Cardiac septum (tissue), 1 donor: ENCODE data around the gene TBC1D22B. TPM values are rescaled to one million over a fixed set of nuclear protein-coding genes. Genes with fewer than 3 reads are reported as not detected.
"Not testable (repeated sequence)": the region's sequence is repeated elsewhere in the genome, so short reads cannot be mapped to it uniquely, and the experiment has no call there.

Source experiments
- DNase-seq: peaks from one replicate; pipeline ENCODE4 v3.0.0-alpha.2; 2020; ENCODE audit warnings: low spot score
- intact Hi-C: fragments of 100-400 bp; cut with DNase I; formaldehyde crosslinking; loops from one replicate; pipeline ENCODE4 v1.14.0; 2022
- total RNA-seq: library from RNA; stranded (reverse); fragmentation: NEBNext Ultra II Directional; extraction: Animal tissue kit (Norgen Biotek cat#: 25700); gene quantifications from one replicate; pipeline ENCODE4 v1.2.1, GENCODE V29; 2021
- donor health status: DM: no; HTN: no; CAD: no.

Gene TBC1D22B
- total RNA-seq, 1 donor from 2014 or later, result 9.1 TPM

- intact Hi-C loops, result no loop called here
- DNase-seq, result no peak
Observed at GRCh38 chr6:37288247-37288646, 30.7 kb downstream of the TBC1D22B start.

GRCh38 chr6:37289931-37290330, 32.4 kb downstream of the TBC1D22B start:
- intact Hi-C loops, result no loop called here
- no peak for DNase-seq

GRCh38 chr6:37293426-37293825, 35.9 kb downstream of the TBC1D22B start:
- intact Hi-C loops, result no loop called here
- DNase-seq, result no peak

GRCh38 chr6:37297637-37298036, 40.1 kb downstream of the TBC1D22B start:
- not testable (repeated sequence) for DNase-seq

GRCh38 chr6:37298958-37299357, 41.4 kb downstream of the TBC1D22B start:
- intact Hi-C loops, result no loop called here
- DNase-seq, result no peak

More at GRCh38 chr6:37297637-37298036, 40.1 kb downstream of the TBC1D22B start:
- intact Hi-C loops, result not testable (repeated sequence)

DNA sequence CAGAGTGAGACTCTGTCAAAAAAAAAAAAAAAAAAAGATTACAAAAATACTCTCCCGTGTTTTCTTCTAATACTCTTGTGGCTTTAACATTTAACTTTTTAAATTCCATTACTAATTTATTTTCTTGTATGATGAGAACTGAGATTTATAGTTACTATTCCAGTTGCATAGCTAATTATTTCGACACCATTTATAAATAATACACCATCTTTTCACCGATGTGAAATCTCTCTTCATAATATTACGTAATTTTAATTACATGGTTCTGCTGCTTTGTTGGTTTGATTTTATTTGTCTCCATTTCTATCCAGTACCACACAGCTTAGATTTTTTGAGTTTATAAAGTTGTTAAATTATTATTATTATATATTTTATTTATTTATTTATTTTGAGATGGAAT, 42.4 kb downstream of the TBC1D22B start:
- intact Hi-C loops, result no loop called here
- DNase-seq, result no peak

DNA sequence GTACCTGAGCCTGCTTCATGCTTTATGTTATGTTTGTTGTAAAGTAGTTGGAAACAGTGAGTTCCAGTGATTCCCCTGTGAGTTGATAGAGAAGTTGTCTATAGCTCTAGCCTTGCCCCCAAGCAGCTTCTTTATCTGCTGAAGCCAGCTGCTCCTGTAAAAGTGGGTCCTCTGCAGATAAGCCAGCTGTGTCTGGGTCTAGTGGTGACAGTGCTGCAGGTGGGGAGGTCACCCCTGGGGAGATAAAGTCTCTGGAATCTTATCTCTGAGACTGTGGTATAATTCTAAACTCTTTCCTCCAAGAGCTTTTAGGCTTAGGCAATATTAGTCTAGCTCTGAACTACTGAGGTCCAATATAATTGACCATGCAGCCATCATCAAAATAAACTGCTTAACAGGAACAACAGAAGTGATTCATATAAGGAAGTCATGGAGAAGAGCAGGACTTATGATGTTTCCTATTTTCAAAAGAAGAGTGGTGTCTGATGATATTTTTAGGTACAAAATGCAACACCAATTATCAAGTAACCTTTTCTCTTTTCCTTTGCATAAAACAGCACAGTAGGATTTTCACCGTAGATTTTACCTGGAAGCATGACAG, 44.6 kb downstream of the TBC1D22B start:
- intact Hi-C loops, result no loop called here
- DNase-seq, result no peak

- intact Hi-C loops, result no loop called here
- no peak for DNase-seq
Observed at GRCh38 chr6:37303091-37303660, 45.6 kb downstream of the TBC1D22B start.

DNA sequence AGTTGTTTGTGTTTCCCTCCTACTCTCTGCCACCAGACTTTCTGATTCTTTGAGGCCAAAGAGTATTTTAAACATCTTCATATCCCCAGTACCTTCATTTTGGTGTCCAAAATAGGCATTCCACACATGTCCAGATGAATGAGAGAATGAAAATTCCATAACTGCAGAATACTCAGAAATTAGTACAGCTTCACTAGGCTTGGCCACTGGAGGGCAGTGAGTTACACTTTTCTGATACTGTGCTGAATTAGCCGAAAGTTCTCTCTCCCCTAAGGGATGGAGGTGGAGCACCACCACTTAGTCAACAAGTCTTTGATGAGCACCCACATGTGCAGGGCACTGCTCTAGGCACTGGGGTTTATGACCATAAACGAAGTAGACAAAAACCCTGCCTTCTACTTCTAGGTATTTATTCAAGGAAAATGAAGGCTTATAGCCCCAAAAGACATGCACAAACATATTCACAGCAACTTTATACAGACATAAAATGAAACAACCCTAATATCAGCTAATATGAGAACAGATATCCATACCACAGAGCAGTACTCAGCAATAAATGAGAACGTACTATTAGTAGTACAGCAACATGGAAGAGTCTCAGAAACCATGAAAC, 46.4 kb downstream of the TBC1D22B start:
- no peak for DNase-seq
- intact Hi-C loops, result no loop called here

DNA sequence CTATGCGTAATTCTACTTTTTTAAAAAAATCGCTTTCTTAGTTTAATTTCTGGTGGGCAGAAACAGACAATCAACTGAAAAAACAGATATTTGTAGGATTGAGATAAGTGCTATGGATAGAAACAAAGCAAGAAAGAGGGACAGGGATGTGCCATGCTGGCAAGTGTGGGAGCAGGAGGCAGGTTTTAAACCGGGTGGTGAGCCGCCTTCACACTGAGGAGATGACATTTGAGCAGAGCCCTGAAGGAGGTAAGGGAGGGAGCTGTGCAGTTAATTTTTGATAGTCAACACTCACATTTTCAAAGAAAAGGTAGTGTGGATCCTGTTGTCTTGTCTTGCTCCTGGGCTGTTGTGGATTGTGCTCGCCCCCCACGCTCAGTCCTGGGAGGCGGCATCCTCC, 47.2 kb downstream of the TBC1D22B start:
- no peak for DNase-seq
- intact Hi-C loops, result no loop called here

DNA sequence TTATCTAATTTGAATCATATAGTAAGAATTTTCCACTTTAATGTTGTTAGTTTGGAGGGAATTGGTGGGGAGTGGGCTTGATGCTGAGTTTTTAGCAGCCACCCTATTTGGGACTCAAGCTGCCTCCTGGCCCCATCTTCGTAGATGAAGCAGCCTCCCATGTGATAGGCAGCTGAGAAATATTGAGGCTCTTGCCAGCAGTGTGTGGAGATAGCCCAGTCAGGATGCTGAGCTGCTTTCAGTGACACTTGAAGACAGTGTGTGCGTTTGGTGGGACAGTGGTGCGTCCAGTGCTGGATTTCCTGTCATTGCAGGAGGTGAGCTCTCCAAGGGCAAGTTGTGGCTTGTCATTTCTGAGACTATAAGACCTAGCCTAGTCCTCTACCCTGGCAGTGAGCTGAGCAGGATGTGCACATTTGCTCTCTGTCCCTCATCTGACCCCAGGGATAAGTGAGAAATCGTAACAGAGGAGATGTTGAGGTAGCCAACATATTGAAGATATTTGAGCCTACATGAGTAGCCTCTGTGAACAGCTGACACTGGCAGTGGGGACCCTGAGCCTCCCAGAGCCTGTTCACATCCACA, 48.4 kb downstream of the TBC1D22B start:
- intact Hi-C loops, result no loop called here
- no peak for DNase-seq

GRCh38 chr6:37306624-37307222, 49.2 kb downstream of the TBC1D22B start:
- no peak for DNase-seq
- intact Hi-C loops, result no loop called here

- intact Hi-C loops, DNase-seq: not testable (repeated sequence)
Observed at GRCh38 chr6:37307484-37307883, 49.9 kb downstream of the TBC1D22B start.

- intact Hi-C loops, result no loop called here
- DNase-seq, result no peak
Observed at GRCh38 chr6:37308069-37308815, 50.7 kb downstream of the TBC1D22B start.

DNA sequence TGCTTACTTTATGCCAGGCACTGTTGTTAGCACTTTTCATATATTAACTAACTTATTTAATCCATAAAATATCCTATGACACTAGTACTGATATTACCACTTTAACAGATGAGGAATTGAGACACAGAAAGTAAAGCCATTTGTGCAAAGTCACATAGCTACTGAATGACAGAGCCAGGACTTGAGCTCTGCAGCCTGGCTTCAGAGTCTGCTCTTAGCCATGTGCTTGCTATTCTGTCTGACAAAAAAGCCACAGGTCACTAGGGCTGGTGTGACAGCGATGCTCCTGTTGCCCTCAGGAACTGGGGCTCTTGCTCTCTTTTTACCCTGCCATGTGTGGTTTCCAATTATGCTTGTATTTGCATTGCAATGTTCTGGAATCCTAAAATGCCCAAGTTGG, 51.5 kb downstream of the TBC1D22B start:
- no peak for DNase-seq
- intact Hi-C loops, result no loop called here

- no peak for DNase-seq
- intact Hi-C loops, result no loop called here
Observed at GRCh38 chr6:37309692-37310091, 52.1 kb downstream of the TBC1D22B start.

DNA sequence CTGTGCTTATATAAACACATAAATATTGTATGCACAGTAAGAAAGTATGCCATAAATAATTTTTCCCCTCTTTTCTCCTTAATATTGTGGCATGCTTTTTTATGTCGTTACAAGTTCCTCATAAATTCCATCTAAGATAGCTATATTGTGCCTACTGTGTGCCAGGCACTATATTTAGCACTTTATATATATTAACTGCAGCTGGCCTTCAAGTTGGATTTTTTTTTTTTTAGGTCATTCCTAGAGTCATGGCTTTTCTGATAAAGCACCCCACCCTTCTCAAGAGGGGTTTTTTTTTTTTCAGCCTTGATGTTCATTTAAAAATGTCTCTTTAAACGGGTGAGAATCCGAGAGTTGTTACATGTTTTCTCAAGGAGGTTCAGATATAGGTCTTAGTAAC, 53.4 kb downstream of the TBC1D22B start:
- no peak for DNase-seq

GRCh38 chr6:37311741-37312473, 54.3 kb downstream of the TBC1D22B start:
- intact Hi-C loops, result no loop called here
- DNase-seq, result no peak

More for the DNA sequence above, 53.4 kb downstream of the TBC1D22B start:
- intact Hi-C loops, result no loop called here
